ENCODE measurements around the gene STX1B. TPM values are rescaled to one million over a fixed set of nuclear protein-coding genes. Genes with fewer than 3 reads are reported as not detected.

The STX1B gene
- total and polyA plus RNA-seq, 9 donors: 0.66 to 2.9 (median 1.6) TPM

DNA sequence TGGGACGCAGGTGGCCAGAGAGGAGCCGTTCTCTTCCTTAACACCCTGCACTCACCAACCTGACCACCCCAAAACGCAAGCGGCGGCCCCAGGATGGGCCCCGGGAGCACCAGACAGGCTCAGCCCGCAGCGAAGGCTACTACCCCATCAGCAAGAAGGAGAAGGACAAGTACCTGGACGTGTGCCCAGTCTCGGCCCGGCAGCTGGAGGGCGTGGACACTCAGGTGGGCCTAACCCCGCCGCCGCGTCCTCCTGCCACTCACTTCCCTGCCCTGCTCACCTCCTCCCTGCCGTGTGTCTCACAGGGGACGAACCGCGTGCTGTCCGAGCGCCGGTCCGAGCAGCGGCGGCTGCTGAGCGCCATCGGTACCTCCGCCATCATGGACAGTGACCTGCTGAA lies 30.0 kb downstream of the STX1B start:
- Histone ChIP-seq H3K4me3 (ENCODE audit: low read length) (no peak overlapping the region), H3K27me3 (ENCODE audit: control insufficient read depth, insufficient read depth, low read length) (no peaks in the 10 kb centered on the region), H3K27ac (ENCODE audit: low read length) (no peak overlapping the region), H3K9me3 (replicated peaks; ENCODE audit: control insufficient read depth, low read depth, low read length) (no peaks in the 10 kb centered on the region), H3K4me1 (ENCODE audit: control insufficient read depth, insufficient read depth, low read length) (peaks cover 13% of the 10 kb centered on the region), H3K36me3 (ENCODE audit: control insufficient read depth, insufficient read depth, low read length) (peaks cover 80% of the 10 kb centered on the region)
- 84% methylated on average over 22 of the region's 29 CpGs for WGBS (ENCODE audit: insufficient coverage)
- DNase-seq: no peak

DNA sequence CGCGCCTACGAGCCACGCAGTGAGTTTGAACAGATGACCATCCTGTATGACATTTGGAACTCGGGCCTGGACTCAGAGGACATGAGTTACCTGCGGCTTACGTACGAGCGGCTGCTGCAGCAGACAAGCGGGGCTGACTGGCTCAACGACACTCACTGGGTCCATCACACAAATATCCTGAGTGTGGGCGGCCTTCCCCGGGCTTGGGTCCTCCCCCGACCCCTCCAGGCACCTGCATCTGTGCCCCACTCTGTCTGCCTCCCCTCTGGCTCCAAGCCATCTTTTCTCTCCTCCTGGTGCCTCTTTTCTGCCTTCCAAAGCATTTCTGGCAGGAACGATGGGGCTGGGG lies 30.4 kb downstream of the STX1B start:
- 83% methylated on average over 15 of the region's 15 CpGs for WGBS (ENCODE audit: insufficient coverage)
- Histone ChIP-seq H3K27me3 (ENCODE audit: control insufficient read depth, insufficient read depth, low read length) (no peaks in the 10 kb centered on the region), H3K27ac (ENCODE audit: low read length) (no peak overlapping the region), H3K4me3 (ENCODE audit: low read length) (no peak overlapping the region), H3K9me3 (replicated peaks; ENCODE audit: control insufficient read depth, low read depth, low read length) (no peaks in the 10 kb centered on the region), H3K36me3 (ENCODE audit: control insufficient read depth, insufficient read depth, low read length) (peaks cover 83% of the 10 kb centered on the region), H3K4me1 (ENCODE audit: control insufficient read depth, insufficient read depth, low read length) (peaks cover 9% of the 10 kb centered on the region)
- DNase-seq: no peak

DNA sequence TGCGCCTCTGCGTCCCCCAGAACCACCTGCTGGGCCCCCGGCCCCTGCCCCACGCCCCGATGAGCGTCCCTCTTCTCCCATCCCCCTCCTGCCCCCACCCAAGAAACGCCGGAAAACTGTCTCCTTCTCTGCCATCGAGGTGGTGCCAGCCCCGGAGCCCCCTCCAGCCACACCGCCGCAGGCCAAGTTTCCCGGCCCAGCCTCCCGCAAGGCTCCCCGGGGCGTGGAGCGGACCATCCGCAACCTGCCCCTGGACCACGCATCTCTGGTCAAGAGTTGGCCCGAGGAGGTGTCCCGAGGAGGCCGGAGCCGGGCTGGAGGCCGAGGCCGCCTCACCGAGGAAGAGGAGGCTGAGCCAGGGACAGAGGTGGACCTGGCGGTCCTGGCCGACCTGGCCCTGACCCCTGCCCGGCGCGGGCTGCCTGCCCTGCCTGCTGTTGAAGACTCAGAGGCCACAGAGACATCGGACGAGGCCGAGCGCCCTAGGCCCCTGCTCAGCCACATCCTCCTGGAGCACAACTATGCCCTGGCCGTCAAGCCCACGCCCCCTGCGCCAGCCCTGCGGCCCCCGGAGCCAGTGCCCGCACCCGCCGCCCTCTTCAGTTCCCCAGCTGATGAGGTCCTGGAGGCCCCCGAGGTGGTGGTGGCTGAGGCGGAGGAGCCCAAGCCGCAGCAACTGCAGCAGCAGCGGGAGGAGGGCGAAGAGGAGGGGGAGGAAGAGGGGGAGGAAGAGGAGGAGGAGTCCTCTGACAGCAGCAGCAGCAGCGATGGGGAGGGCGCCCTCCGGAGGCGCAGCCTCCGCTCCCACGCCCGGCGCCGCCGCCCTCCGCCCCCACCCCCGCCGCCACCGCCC lies 31.0 kb downstream of the STX1B start:
- 89% methylated on average over 57 of the region's 62 CpGs for WGBS (ENCODE audit: insufficient coverage)

DNA sequence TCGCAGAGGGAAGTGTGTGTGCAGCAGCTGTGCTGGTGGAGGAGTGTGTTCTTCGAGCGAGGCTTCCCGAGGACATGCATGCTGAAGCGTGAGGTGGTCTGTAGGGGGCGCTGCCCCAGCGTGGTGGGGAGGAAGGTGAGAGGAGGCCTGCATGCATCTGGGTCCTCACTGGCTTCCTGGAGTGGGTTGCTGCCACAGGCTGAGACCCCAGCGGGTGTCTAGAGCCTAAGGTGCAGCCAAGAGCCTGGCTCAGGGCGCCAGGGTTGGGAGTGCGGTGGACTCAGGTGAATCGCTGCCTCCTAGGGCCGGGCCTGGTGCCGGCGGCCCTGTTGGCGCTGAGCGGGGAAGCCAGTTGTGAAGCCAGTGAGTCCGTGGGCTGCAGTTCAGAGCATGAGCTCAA lies 32.9 kb downstream of the STX1B start:
- Histone ChIP-seq H3K4me3 (ENCODE audit: low read length) (no peak overlapping the region), H3K9me3 (replicated peaks; ENCODE audit: control insufficient read depth, low read depth, low read length) (no peaks in the 10 kb centered on the region), H3K4me1 (ENCODE audit: control insufficient read depth, insufficient read depth, low read length) (no peaks in the 10 kb centered on the region), H3K27ac (ENCODE audit: low read length) (no peak overlapping the region), H3K36me3 (ENCODE audit: control insufficient read depth, insufficient read depth, low read length) (peaks cover 86% of the 10 kb centered on the region), H3K27me3 (ENCODE audit: control insufficient read depth, insufficient read depth, low read length) (no peaks in the 10 kb centered on the region)
- no peak for DNase-seq
- 81% methylated on average over 17 of the region's 17 CpGs for WGBS (ENCODE audit: insufficient coverage)

More for the DNA sequence above, 31.0 kb downstream of the STX1B start:
- no peaks in the 10 kb centered on the region for H3K9me3 ChIP-seq (replicated peaks; ENCODE audit: control insufficient read depth, low read depth, low read length)
- no peak for DNase-seq
- no peaks in the 10 kb centered on the region for H3K27me3 ChIP-seq (ENCODE audit: control insufficient read depth, insufficient read depth, low read length)
- H3K4me1 ChIP-seq (ENCODE audit: control insufficient read depth, insufficient read depth, low read length): peaks cover 3% of the 10 kb centered on the region
- no peak overlapping the region for H3K27ac ChIP-seq (ENCODE audit: low read length)
- peaks cover 80% of the 10 kb centered on the region for H3K36me3 ChIP-seq (ENCODE audit: control insufficient read depth, insufficient read depth, low read length)
- H3K4me3 ChIP-seq (ENCODE audit: low read length): no peak overlapping the region

DNA sequence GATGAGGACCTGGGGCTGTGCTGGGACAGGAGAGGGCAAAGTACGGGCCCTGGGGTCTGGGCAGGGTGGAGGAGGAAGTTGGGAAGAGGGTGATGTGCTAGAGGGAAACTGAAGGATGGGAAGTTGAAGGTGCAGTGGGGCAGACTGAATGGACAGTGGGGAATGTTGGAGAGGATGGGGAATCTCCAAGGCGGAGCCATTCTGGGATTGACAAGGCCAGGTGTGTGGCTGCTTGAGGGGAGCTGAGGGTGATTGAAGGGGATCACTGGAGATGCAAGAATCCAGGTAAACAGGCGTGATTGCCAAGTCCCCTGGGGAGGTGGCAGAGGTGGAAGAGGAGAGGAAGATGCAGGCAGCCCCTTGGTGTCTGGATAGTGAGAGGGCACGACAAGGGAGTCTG lies 34.0 kb downstream of the STX1B start:
- 84% methylated on average over 3 of the region's 4 CpGs for WGBS (ENCODE audit: insufficient coverage)

DNA sequence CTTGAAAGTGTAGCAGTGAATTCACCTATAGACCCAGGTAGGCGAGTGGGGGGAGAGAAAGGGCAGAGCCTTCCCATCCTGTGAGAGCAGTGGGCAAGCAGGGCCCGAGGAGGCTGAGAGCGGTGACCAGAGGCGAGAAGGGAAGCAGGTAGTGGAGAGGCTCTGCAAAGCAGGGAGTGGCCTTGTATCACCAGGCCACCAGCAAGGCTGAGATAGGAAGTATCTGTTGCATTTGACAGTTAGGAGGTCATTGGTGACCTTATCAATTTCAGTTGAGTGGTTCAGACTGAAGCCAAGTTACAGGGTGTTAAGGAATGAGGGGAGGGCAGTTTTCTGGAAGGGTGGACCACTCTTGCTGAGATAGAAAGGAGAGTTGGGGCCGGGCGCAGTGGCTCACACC lies 36.1 kb downstream of the STX1B start:
- Histone ChIP-seq H3K27me3 (ENCODE audit: control insufficient read depth, insufficient read depth, low read length) (no peaks in the 10 kb centered on the region), H3K9me3 (replicated peaks; ENCODE audit: control insufficient read depth, low read depth, low read length) (no peaks in the 10 kb centered on the region), H3K27ac (ENCODE audit: low read length) (no peak overlapping the region), H3K4me1 (ENCODE audit: control insufficient read depth, insufficient read depth, low read length) (no peaks in the 10 kb centered on the region), H3K4me3 (ENCODE audit: low read length) (no peak overlapping the region), H3K36me3 (ENCODE audit: control insufficient read depth, insufficient read depth, low read length) (peaks cover 85% of the 10 kb centered on the region)
- 94% methylated on average over 4 of the region's 6 CpGs for WGBS (ENCODE audit: insufficient coverage)
- no peak for DNase-seq

More for the DNA sequence above, 34.0 kb downstream of the STX1B start:
- Histone ChIP-seq H3K27ac (ENCODE audit: low read length) (no peak overlapping the region), H3K27me3 (ENCODE audit: control insufficient read depth, insufficient read depth, low read length) (no peaks in the 10 kb centered on the region), H3K36me3 (ENCODE audit: control insufficient read depth, insufficient read depth, low read length) (peaks cover 89% of the 10 kb centered on the region), H3K4me1 (ENCODE audit: control insufficient read depth, insufficient read depth, low read length) (no peaks in the 10 kb centered on the region), H3K9me3 (replicated peaks; ENCODE audit: control insufficient read depth, low read depth, low read length) (no peaks in the 10 kb centered on the region), H3K4me3 (ENCODE audit: low read length) (no peak overlapping the region)
- DNase-seq: no peak

DNA sequence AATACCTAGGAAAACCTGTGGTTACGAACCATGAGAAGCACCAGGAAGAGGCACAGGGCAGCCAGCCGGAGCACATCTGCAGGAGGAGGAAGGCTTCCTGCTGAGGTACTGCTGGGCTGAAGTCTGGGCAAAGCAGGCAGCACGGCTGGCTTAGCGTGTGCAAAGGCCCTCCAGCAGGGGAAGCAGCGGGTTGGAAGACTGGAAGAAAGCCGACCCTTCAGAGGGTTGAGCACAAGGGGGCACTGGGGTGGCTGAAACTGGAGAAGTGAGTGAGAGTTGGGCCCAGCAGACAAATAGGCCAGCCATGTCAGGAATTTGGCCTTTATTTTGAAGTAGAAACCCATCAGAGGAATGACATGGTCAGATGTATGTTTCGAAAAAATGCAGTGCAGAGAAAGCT lies 37.6 kb downstream of the STX1B start:
- Histone ChIP-seq H3K27ac (ENCODE audit: low read length) (no peak overlapping the region), H3K27me3 (ENCODE audit: control insufficient read depth, insufficient read depth, low read length) (no peaks in the 10 kb centered on the region), H3K4me3 (ENCODE audit: low read length) (no peak overlapping the region), H3K36me3 (ENCODE audit: control insufficient read depth, insufficient read depth, low read length) (peaks cover 82% of the 10 kb centered on the region), H3K4me1 (ENCODE audit: control insufficient read depth, insufficient read depth, low read length) (no peaks in the 10 kb centered on the region), H3K9me3 (replicated peaks; ENCODE audit: control insufficient read depth, low read depth, low read length) (no peaks in the 10 kb centered on the region)
- no peak for DNase-seq
- 78% methylated on average over 7 of the region's 7 CpGs for WGBS (ENCODE audit: insufficient coverage)

DNA sequence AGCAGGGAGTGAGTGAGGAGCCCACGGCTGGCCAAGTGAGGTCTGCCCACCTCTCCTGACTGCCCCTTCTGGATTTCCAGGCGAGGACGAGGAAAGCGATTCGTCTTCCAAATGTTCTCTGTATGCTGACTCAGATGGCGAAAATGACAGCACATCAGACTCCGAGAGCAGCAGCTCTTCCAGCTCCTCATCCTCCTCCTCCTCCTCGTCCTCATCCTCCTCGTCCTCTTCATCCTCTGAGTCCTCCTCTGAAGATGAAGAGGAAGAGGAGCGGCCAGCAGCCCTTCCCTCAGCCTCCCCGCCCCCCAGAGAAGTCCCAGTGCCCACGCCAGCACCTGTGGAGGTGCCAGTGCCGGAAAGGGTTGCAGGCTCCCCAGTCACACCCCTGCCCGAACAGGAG lies 39.1 kb downstream of the STX1B start:
- DNase-seq: no peak
- Histone ChIP-seq H3K27ac (ENCODE audit: low read length) (no peak overlapping the region), H3K36me3 (ENCODE audit: control insufficient read depth, insufficient read depth, low read length) (peaks cover 80% of the 10 kb centered on the region), H3K4me3 (ENCODE audit: low read length) (no peak overlapping the region), H3K27me3 (ENCODE audit: control insufficient read depth, insufficient read depth, low read length) (no peaks in the 10 kb centered on the region), H3K4me1 (ENCODE audit: control insufficient read depth, insufficient read depth, low read length) (no peaks in the 10 kb centered on the region), H3K9me3 (replicated peaks; ENCODE audit: control insufficient read depth, low read depth, low read length) (no peaks in the 10 kb centered on the region)
- WGBS (ENCODE audit: insufficient coverage): 91% methylated on average over 8 of the region's 14 CpGs

DNA sequence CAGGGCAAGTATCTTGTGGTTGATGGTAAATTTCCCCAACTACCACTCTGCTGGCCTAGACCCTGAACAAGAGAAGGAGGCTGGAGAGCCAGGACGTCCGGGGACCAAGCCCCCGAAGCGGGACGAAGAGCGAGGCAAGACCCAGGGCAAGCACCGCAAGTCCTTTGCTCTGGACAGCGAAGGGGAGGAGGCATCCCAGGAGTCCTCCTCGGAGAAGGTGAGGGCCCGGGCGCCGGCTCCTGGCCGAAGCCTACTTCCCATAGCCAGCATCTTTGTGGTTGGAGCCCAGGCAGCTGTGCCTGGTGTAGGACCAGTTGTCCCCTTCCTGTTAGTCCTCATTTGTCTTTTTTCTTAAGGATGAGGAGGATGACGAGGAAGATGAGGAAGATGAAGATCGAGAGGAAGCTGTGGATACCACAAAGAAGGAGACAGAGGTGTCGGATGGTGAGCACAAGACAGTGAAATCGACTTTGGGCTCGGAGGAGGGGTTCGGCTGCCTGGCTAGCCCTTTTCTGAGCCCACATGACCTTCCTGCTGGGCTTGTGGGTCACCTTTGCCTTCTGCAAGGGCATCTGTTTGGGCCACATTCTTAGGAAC lies 41.1 kb downstream of the STX1B start:
- no peaks in the 10 kb centered on the region for H3K27me3 ChIP-seq (ENCODE audit: control insufficient read depth, insufficient read depth, low read length)
- peaks cover 84% of the 10 kb centered on the region for H3K36me3 ChIP-seq (ENCODE audit: control insufficient read depth, insufficient read depth, low read length)
- no peak for DNase-seq
- 95% methylated on average over 19 of the region's 19 CpGs for WGBS (ENCODE audit: insufficient coverage)
- no peak overlapping the region for H3K4me3 ChIP-seq (ENCODE audit: low read length)
- no peak overlapping the region for H3K27ac ChIP-seq (ENCODE audit: low read length)
- H3K9me3 ChIP-seq (replicated peaks; ENCODE audit: control insufficient read depth, low read depth, low read length): no peaks in the 10 kb centered on the region
- H3K4me1 ChIP-seq (ENCODE audit: control insufficient read depth, insufficient read depth, low read length): no peaks in the 10 kb centered on the region

DNA sequence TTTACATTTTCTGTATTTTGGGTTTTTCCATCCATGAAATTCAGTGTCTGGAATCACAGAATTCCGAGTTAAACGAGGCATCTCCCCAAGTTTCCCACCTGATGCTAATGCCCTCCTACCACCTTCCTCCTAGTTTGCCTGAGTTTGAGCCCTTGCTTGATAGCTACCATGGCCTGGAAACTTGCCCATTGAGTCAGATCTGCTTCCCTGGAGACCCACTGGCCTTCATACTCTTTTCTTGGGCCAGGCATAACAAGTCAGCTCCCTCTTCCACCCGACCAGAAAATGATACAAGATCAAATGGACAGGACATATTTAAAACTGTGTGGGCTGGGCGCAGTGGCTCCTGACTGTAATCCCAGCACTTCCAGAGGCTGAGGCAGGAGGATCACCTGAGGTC lies 42.6 kb downstream of the STX1B start:
- Histone ChIP-seq H3K4me3 (ENCODE audit: low read length) (no peak overlapping the region), H3K27ac (ENCODE audit: low read length) (no peak overlapping the region), H3K27me3 (ENCODE audit: control insufficient read depth, insufficient read depth, low read length) (no peaks in the 10 kb centered on the region), H3K36me3 (ENCODE audit: control insufficient read depth, insufficient read depth, low read length) (peaks cover 83% of the 10 kb centered on the region), H3K9me3 (replicated peaks; ENCODE audit: control insufficient read depth, low read depth, low read length) (no peaks in the 10 kb centered on the region), H3K4me1 (ENCODE audit: control insufficient read depth, insufficient read depth, low read length) (no peaks in the 10 kb centered on the region)
- DNase-seq: no peak
- WGBS (ENCODE audit: insufficient coverage): 97% methylated on average over 3 of the region's 4 CpGs

Data from muscle of leg (tissue), 11 donors.